Panc1 (cell line): Measurements from ENCODE around the gene ATP2A3.

Experiments used
- SIN3A ChIP-seq: IDR thresholded peaks from 2 replicates; pipeline ENCODE4 v1.6.1; 2012; ENCODE audit warnings: low read depth, mild to moderate bottlenecking, low read length, moderate library complexity, borderline replicate concordance; ENCODE audit not compliant: insufficient read depth
- TCF7L2 ChIP-seq: IDR thresholded peaks from 2 replicates; pipeline ENCODE4 v1.6.1; 2011; ENCODE audit warnings: mild to moderate bottlenecking, low read depth, low read length, inconsistent platforms
- TF ChIP-seq, protein P1 (sequence below): fragments of 450-650 bp; IDR thresholded peaks from 2 replicates; pipeline ENCODE4 v1.5.1; 2017; ENCODE audit warnings: mild to moderate bottlenecking

DNA sequence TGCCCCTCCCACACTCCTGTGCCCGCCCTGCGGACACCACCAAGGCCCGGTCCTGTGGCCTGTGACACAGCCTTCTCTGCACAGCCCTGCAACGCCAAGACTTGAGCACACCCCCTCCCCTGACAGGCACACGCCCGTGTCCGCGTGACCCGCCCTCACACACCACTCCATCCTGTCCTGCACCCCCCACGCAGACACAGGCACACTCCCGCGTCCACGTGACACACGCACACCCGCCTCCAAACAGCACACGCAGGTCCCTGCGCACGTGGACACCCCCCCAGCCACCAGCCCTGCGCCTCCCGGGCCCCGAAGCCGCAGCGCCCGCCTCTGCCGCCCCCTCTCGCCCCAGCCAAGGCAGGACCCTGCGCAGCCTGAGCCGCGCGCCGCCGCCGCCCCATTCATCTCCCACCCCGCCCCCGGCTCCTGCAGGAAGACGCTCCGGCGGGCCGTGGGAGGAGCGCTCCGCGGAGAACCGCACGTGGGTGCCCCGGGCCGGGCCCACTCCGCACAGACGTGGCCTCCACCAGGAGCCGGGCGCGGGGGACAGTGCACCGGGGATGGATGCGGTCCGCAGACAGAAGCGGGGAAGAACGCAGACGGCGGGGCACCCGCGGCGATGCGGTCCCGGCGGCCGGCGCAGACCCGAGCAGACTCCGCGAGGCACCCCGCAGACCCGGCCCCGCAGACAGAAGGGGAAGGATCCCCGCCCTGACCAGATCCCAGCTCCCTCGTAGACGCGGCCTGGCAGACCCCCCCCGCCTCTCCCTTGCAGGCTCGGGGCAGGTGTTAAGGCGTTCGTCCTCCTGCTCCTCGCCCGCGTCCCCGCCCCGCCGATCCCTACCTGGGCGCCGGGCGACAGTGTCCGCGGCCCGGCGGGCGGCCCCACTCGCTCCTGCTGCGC lies 71.9 kb downstream of the ATP2A3 start:
- TF ChIP-seq, protein P1, sequence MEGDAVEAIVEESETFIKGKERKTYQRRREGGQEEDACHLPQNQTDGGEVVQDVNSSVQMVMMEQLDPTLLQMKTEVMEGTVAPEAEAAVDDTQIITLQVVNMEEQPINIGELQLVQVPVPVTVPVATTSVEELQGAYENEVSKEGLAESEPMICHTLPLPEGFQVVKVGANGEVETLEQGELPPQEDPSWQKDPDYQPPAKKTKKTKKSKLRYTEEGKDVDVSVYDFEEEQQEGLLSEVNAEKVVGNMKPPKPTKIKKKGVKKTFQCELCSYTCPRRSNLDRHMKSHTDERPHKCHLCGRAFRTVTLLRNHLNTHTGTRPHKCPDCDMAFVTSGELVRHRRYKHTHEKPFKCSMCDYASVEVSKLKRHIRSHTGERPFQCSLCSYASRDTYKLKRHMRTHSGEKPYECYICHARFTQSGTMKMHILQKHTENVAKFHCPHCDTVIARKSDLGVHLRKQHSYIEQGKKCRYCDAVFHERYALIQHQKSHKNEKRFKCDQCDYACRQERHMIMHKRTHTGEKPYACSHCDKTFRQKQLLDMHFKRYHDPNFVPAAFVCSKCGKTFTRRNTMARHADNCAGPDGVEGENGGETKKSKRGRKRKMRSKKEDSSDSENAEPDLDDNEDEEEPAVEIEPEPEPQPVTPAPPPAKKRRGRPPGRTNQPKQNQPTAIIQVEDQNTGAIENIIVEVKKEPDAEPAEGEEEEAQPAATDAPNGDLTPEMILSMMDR = no peak
- TF ChIP-seq SIN3A = 0 out of 2 replicates have a peak, but pooled peaks have one; percentile 44
- no peak for TF ChIP-seq TCF7L2
